ENCODE measurements around the gene CST1.
"Not testable (repeated sequence)": the region's sequence is repeated elsewhere in the genome, so short reads cannot be mapped to it uniquely, and the experiment has no call there.

Gene CST1

DNA sequence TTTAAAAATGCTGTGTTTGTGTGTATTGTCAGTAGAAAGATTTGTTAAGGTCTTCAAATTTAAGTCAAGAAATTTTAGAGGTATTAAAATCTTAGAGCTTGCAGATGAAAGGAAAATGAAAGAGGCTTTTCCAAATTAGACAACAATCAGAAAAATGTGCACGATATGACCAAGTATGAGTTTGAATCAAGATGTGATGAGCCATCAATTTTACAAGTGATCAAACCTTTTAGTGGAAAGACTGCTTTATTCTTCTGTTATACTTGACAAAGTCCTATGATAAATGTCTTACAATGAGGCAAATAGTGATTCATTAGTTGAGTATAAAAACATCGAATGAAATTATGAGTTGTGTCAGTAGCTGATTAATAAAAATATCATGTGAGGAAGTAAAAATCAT lies 19.6 kb upstream of the CST1 start:
- Mint-ChIP-seq H3K9me3 (no peaks in the 10 kb centered on the region), H3K36me3 (ENCODE audit: low read depth) (no peaks in the 10 kb centered on the region), H3K27ac (no peak overlapping the region), H3K27me3 (ENCODE audit: low read depth) (no peaks in the 10 kb centered on the region), H3K4me1 (ENCODE audit: low read depth) (no peaks in the 10 kb centered on the region), H3K4me3 (no peak overlapping the region)
- no peak for DNase-seq (ENCODE audit: low spot score)

DNA sequence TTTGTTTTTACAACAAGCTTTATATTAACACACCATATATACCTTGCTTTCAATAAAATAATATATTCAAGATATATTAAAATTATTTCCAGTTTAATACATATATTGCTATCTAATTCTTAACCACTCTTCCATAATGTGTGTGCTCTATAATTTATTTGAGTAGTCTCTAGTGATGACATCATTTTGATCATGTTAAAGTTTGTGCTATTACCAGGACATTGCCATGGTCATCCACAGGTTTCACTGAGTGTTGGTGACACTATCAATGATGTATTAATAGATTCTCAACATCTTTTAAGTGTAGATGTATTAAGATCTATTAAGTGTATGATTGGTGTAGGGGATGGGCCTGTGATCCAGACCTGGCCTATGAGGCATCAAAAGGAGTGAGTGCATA lies 17.8 kb upstream of the CST1 start:
- H3K9me3 Mint-ChIP-seq; H3K27ac Mint-ChIP-seq; H3K4me1 Mint-ChIP-seq (ENCODE audit: low read depth); DNase-seq (ENCODE audit: low spot score); H3K27me3 Mint-ChIP-seq (ENCODE audit: low read depth); H3K4me3 Mint-ChIP-seq; H3K36me3 Mint-ChIP-seq (ENCODE audit: low read depth): not testable (repeated sequence)

DNA sequence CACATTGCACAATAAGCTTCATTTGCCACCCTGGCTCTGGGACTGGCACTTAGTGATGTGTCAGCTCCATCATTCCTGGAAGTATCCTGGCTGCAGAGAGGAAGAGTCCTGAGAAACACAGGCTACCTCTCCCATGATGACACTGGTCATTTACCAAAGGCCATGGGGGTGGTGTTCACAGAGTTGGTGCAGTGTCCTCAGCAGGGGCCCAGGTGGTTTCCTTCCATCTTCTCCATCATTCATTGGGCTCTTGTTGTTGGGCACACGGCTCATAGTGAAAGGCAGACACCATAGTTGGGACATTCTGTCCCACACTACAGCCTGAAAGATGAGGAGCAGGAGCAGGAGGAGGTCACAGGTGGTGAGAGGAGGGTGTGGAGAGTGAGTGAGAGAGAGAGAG lies 15.8 kb upstream of the CST1 start:
- H3K36me3 Mint-ChIP-seq (ENCODE audit: low read depth): no peaks in the 10 kb centered on the region

DNA sequence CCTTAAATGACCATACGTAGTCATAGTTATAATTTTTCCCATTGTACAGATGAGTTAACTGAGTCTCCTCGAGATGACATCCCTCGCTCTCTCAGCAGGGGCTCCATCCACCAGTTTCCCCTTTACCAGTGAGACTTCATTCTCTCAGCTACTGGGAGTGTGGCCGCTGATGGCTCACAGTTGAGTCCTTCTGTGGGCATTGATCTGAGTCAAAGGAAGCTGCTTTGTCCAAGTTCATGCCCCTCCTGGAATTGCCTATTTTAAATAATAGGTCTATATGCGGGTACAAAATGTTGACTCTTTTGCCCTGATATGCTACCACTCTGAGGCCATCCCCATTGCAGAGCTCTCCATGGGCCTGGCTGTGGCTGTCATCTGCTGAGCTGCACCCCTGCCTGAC lies 14.8 kb upstream of the CST1 start:
- Mint-ChIP-seq H3K36me3 (ENCODE audit: low read depth) (no peaks in the 10 kb centered on the region), H3K9me3 (no peaks in the 10 kb centered on the region), H3K4me1 (ENCODE audit: low read depth) (no peaks in the 10 kb centered on the region), H3K27me3 (ENCODE audit: low read depth) (no peaks in the 10 kb centered on the region), H3K4me3 (no peak overlapping the region), H3K27ac (no peak overlapping the region)
- DNase-seq (ENCODE audit: low spot score): no peak

More for the DNA sequence above, 15.8 kb upstream of the CST1 start:
- no peaks in the 10 kb centered on the region for H3K27me3 Mint-ChIP-seq (ENCODE audit: low read depth)
- no peak overlapping the region for H3K4me3 Mint-ChIP-seq
- DNase-seq (ENCODE audit: low spot score): no peak
- H3K4me1 Mint-ChIP-seq (ENCODE audit: low read depth): no peaks in the 10 kb centered on the region
- no peaks in the 10 kb centered on the region for H3K9me3 Mint-ChIP-seq
- H3K27ac Mint-ChIP-seq: no peak overlapping the region

DNA sequence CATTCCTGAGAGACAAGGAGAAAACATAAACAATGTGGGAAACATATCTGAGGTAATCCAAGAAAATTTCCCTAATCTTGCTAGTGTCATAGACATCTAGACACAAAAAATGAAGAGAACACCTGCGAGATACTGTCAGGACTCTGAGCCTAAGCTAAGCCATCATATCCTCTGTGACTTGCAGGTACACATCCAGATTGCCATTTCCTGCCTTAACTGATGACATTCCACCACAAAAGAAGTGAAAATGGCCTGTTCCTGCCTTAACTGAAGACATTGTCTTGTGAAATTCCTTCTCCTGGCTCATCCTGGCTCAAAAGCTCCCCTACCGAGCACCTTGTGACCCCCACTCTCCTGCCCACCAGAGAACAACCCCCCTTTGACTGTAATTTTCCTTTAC lies 13.9 kb upstream of the CST1 start:
- H3K36me3 Mint-ChIP-seq (ENCODE audit: low read depth); H3K9me3 Mint-ChIP-seq; H3K27me3 Mint-ChIP-seq (ENCODE audit: low read depth); H3K4me1 Mint-ChIP-seq (ENCODE audit: low read depth); DNase-seq (ENCODE audit: low spot score); H3K27ac Mint-ChIP-seq; H3K4me3 Mint-ChIP-seq: not testable (repeated sequence)

DNA sequence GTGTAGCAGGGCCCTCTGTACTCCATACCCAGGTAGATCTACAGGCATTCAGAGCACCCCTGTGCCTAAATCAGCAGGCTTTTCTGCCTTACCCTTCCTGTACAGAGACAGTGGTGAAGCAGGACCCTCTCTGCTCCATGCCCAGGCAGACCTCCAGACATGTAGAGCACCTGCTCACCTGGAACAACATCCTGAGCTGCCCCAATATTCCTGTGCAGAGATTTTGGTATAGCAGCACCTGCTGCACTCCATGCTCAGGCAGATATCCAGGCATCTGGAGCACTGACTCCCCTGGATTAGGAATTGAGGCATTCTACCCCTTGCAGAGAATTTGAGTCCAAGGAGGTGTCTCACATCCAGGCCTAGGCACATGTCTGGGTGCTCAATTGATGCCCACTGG lies 12.6 kb upstream of the CST1 start:
- Mint-ChIP-seq H3K27me3 (ENCODE audit: low read depth) (no peaks in the 10 kb centered on the region), H3K9me3 (no peaks in the 10 kb centered on the region), H3K27ac (no peak overlapping the region), H3K4me1 (ENCODE audit: low read depth) (no peaks in the 10 kb centered on the region), H3K36me3 (ENCODE audit: low read depth) (no peaks in the 10 kb centered on the region), H3K4me3 (no peak overlapping the region)
- no peak for DNase-seq (ENCODE audit: low spot score)

DNA sequence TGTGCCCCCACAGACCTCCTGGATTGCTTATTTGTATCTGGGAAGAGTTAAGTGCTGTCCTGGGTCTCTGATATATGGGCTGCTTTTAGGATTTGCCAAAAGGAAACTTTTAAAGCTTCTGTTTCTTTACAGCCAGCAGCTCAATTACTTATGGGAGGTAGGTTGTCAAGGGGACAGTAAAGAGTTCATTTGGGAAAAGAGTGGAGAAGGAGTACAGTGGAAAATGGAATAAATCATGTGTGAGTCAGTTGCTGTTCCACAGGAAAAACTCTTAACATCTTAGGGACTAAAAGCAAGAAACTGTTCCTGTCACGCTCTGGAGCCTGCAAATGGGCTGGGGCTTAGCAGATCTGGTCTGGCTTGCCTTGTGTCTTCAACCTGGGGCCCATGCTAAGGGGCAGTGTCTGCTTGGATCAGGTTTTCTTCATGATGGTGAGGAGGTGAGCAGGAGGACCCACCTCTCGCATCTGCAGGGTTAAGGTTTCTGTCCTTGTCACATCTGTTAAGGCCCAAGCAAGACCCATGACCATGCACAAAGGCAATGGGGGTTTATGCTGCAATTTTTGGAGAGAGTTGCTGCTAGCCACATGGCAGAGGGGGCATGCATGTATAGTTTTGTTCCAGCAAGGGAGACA lies 8.7 kb upstream of the CST1 start:
- no peak overlapping the region for H3K27ac Mint-ChIP-seq
- peaks cover 3% of the 10 kb centered on the region for H3K27me3 Mint-ChIP-seq (ENCODE audit: low read depth)

DNA sequence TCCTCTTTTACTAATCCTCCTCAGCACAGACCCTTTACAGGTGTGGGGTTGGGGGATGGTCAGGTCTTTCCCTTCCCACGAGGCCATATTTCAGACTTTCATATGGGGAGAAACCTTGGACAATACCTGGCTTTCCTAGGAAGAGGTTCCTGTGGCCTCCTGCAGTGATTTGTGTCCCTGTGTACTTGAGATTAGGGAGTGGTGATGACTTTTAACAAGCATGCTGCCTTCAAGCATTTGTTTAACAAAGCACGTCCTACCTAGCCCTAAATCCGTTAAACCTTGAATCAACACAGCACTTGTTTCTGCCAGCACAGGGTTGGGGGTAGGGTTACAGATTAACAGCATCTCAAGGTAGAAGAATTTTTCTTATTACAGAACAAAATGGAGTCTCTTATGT lies 6.1 kb upstream of the CST1 start:
- H3K9me3 Mint-ChIP-seq; DNase-seq (ENCODE audit: low spot score); H3K4me3 Mint-ChIP-seq; H3K36me3 Mint-ChIP-seq (ENCODE audit: low read depth); H3K4me1 Mint-ChIP-seq (ENCODE audit: low read depth); H3K27ac Mint-ChIP-seq; H3K27me3 Mint-ChIP-seq (ENCODE audit: low read depth): not testable (repeated sequence)

More for the DNA sequence above, 8.7 kb upstream of the CST1 start:
- Mint-ChIP-seq H3K4me1 (ENCODE audit: low read depth) (no peaks in the 10 kb centered on the region), H3K36me3 (ENCODE audit: low read depth) (no peaks in the 10 kb centered on the region), H3K9me3 (no peaks in the 10 kb centered on the region), H3K4me3 (no peak overlapping the region)
- no peak for DNase-seq (ENCODE audit: low spot score)

DNA sequence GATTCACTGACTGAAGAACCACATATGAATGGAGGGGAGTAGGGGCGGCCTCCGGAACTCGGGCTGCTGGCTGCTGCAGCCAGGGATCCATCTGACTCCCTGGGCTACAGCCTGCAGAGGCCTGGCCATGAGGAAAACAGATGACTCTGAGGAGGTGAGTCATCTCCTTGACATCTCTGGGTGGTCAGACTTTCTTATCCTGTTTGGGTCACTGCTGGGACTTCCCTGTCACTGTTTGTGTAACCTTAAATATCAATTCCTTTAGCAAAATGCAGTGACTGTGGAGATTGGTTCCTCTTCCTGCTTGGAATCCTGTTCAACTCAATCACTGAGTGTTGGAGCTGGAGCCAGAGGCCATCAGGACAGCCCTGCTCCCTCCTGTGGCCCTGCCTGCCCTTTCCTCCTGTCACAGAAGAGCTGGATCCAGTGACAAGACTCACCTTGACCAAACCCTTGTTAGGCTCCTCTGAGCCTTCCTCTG lies 4.4 kb upstream of the CST1 start:
- not testable (repeated sequence) for H3K9me3 Mint-ChIP-seq; H3K4me3 Mint-ChIP-seq; H3K36me3 Mint-ChIP-seq (ENCODE audit: low read depth); H3K4me1 Mint-ChIP-seq (ENCODE audit: low read depth); H3K27ac Mint-ChIP-seq; H3K27me3 Mint-ChIP-seq (ENCODE audit: low read depth); DNase-seq (ENCODE audit: low spot score)

DNA sequence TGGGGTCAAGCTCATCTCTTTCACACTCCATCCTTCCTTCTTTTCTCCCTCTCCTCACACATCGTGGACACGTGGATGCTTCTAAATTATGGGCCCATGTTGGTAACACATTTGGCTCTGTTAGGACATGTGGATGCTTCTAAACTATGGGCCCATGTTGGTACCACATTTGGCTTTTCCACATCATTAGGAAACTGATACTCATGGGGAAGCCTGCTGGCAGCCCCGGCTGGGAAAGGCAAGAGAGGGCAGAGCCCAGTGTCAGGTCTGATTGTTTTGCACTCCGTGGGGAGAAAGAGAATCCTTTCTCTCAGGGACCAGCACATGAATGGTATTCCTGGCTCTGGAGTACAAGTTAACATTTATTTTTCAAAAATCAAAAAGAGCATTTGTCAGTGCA lies 4.0 kb upstream of the CST1 start:
- H3K27me3 Mint-ChIP-seq (ENCODE audit: low read depth): peaks cover 3% of the 10 kb centered on the region
- H3K27ac Mint-ChIP-seq: no peak overlapping the region
- no peaks in the 10 kb centered on the region for H3K36me3 Mint-ChIP-seq (ENCODE audit: low read depth)
- H3K9me3 Mint-ChIP-seq: no peaks in the 10 kb centered on the region
- no peak overlapping the region for H3K4me3 Mint-ChIP-seq
- no peaks in the 10 kb centered on the region for H3K4me1 Mint-ChIP-seq (ENCODE audit: low read depth)
- DNase-seq (ENCODE audit: low spot score): no peak

DNA sequence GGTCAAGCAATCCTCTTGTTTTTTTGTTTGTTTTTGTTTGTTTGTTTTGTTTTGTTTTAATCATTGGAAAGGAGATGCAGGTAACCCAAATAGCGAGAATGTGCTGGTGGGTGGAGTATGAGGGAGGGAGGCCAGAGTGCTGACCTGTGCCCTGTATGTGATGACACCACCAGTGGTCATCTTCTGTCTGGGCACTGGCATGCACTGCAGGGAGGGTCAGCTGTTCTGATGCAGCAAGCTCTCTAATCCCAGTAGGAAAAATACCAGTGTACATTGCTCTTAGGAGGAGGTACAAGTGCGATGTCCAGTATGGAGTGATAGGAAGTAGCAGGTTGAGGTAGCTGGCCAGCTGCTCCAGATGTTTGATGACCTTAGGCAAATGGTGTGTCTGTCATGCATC lies 2.9 kb upstream of the CST1 start:
- DNase-seq (ENCODE audit: low spot score): no peak
- no peaks in the 10 kb centered on the region for H3K9me3 Mint-ChIP-seq
- H3K4me3 Mint-ChIP-seq: no peak overlapping the region
- no peaks in the 10 kb centered on the region for H3K36me3 Mint-ChIP-seq (ENCODE audit: low read depth)
- H3K4me1 Mint-ChIP-seq (ENCODE audit: low read depth): no peaks in the 10 kb centered on the region
- peaks cover 3% of the 10 kb centered on the region for H3K27me3 Mint-ChIP-seq (ENCODE audit: low read depth)
- H3K27ac Mint-ChIP-seq: no peak overlapping the region

DNA sequence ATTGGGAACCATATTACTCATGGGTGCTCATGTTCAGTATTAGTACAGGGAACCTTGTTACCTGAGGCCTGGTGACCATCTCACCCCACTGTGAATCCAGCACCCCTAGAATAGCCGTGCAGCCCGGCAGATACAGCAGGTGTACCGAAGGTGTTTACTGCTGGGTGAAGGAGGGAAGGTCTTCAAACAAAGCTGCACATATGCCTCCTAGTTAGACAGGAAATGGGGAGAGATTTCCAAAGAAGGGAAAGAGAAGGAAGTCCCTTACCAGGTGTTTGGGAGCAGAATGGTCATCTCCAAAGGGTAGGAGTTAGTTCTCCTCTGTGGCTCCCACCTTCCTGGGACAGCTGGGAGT lies 2.4 kb upstream of the CST1 start:
- H3K4me1 Mint-ChIP-seq (ENCODE audit: low read depth): no peaks in the 10 kb centered on the region
- no peak overlapping the region for H3K4me3 Mint-ChIP-seq
- no peaks in the 10 kb centered on the region for H3K36me3 Mint-ChIP-seq (ENCODE audit: low read depth)
- peaks cover 3% of the 10 kb centered on the region for H3K27me3 Mint-ChIP-seq (ENCODE audit: low read depth)
- H3K27ac Mint-ChIP-seq: no peak overlapping the region
- DNase-seq (ENCODE audit: low spot score): no peak
- H3K9me3 Mint-ChIP-seq: no peaks in the 10 kb centered on the region

DNA sequence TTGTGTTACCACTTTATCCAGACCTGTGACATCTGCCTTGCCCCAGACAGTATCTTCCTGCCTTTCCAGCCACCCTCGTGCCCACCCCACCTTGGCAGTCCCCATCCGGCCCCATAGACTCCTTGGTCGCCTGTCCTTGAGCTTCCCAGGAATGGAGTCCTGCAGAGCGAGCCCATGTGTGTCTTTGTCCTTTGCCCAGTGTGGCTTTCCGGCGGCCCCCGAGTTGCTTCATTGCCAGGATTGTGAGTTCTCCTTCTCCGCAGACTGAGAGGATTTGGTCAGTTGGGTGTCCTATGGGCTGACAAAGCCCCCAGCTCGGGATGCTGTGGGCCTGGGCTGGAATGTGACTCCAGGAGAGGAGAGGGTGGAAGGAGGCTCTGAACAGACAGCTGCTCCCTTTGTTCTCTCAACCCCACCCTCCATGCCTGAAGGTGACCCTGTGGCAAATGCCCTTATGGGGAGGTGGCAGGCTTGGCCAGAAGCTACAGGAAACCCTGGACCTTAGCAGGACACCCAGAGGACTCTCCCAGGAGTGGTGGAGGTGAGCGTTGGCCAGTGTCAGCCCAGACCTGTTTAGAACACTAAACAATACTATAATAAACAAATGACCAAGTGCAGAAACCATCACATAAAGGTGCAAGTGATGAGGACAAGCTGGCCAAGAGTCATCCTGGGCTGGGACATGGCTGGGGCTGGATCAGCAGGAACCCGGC lies 1.9 kb upstream of the CST1 start:
- Mint-ChIP-seq H3K9me3 (no peaks in the 10 kb centered on the region), H3K4me3 (no peak overlapping the region), H3K27ac (no peak overlapping the region), H3K4me1 (ENCODE audit: low read depth) (no peaks in the 10 kb centered on the region), H3K36me3 (ENCODE audit: low read depth) (no peaks in the 10 kb centered on the region), H3K27me3 (ENCODE audit: low read depth) (peaks cover 3% of the 10 kb centered on the region)
- DNase-seq (ENCODE audit: low spot score): no peak

DNA sequence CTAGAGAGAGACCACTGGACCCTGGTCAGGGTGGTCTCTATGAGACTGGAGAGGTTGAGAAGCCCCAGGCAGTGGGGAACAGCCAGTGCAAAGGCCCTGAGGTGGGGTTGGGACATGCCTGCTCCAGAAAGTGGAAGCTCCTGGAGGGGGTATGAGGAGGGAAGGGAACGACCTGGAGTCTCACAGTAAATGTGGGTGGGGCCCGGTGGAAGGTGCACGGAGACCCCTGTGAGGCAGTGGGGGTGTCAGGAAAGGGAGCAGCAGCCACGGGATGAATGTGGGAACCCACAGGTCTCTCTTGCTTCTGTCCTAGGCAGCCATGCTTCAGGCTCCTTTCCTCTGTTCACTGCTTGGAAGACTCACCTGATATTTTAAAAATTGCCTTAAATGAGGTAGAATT lies 1.3 kb upstream of the CST1 start:
- no peaks in the 10 kb centered on the region for H3K4me1 Mint-ChIP-seq (ENCODE audit: low read depth)
- H3K9me3 Mint-ChIP-seq: no peaks in the 10 kb centered on the region
- no peak for DNase-seq (ENCODE audit: low spot score)
- H3K4me3 Mint-ChIP-seq: no peak overlapping the region
- no peaks in the 10 kb centered on the region for H3K27me3 Mint-ChIP-seq (ENCODE audit: low read depth)
- H3K36me3 Mint-ChIP-seq (ENCODE audit: low read depth): no peaks in the 10 kb centered on the region
- no peak overlapping the region for H3K27ac Mint-ChIP-seq

DNA sequence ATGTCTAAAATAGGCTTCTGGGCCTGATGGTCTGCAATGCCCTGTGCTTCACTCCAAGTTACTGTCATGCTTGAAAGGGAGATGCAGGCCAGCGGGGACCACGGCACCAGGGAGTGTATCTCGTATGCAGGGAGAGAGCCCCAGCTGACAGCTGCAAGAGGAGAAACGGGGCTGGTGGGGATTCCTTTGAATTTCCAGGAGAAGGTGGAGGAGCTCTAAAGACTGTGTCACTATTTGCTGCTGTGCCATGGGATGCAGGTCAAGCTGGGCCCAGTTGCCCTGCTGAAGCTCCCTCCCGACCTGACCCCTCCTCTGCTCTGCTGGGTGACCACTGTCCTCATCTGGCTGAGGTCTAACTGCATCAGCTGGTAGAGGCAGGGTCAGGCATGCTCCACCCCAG lies 989 bp downstream of the CST1 start:
- Mint-ChIP-seq H3K27ac (no peak overlapping the region), H3K9me3 (no peaks in the 10 kb centered on the region), H3K27me3 (ENCODE audit: low read depth) (no peaks in the 10 kb centered on the region), H3K4me3 (no peak overlapping the region), H3K4me1 (ENCODE audit: low read depth) (no peaks in the 10 kb centered on the region), H3K36me3 (ENCODE audit: low read depth) (no peaks in the 10 kb centered on the region)
- DNase-seq (ENCODE audit: low spot score): no peak
